ENCODE measurements around the gene POLR1B. TPM values are rescaled to one million over a fixed set of nuclear protein-coding genes. Genes with fewer than 3 reads are reported as not detected.

Gene POLR1B, protein sequence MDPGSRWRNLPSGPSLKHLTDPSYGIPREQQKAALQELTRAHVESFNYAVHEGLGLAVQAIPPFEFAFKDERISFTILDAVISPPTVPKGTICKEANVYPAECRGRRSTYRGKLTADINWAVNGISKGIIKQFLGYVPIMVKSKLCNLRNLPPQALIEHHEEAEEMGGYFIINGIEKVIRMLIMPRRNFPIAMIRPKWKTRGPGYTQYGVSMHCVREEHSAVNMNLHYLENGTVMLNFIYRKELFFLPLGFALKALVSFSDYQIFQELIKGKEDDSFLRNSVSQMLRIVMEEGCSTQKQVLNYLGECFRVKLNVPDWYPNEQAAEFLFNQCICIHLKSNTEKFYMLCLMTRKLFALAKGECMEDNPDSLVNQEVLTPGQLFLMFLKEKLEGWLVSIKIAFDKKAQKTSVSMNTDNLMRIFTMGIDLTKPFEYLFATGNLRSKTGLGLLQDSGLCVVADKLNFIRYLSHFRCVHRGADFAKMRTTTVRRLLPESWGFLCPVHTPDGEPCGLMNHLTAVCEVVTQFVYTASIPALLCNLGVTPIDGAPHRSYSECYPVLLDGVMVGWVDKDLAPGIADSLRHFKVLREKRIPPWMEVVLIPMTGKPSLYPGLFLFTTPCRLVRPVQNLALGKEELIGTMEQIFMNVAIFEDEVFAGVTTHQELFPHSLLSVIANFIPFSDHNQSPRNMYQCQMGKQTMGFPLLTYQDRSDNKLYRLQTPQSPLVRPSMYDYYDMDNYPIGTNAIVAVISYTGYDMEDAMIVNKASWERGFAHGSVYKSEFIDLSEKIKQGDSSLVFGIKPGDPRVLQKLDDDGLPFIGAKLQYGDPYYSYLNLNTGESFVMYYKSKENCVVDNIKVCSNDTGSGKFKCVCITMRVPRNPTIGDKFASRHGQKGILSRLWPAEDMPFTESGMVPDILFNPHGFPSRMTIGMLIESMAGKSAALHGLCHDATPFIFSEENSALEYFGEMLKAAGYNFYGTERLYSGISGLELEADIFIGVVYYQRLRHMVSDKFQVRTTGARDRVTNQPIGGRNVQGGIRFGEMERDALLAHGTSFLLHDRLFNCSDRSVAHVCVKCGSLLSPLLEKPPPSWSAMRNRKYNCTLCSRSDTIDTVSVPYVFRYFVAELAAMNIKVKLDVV
- 20.6 and 22.1 TPM in 2 replicates for total RNA-seq

DNA sequence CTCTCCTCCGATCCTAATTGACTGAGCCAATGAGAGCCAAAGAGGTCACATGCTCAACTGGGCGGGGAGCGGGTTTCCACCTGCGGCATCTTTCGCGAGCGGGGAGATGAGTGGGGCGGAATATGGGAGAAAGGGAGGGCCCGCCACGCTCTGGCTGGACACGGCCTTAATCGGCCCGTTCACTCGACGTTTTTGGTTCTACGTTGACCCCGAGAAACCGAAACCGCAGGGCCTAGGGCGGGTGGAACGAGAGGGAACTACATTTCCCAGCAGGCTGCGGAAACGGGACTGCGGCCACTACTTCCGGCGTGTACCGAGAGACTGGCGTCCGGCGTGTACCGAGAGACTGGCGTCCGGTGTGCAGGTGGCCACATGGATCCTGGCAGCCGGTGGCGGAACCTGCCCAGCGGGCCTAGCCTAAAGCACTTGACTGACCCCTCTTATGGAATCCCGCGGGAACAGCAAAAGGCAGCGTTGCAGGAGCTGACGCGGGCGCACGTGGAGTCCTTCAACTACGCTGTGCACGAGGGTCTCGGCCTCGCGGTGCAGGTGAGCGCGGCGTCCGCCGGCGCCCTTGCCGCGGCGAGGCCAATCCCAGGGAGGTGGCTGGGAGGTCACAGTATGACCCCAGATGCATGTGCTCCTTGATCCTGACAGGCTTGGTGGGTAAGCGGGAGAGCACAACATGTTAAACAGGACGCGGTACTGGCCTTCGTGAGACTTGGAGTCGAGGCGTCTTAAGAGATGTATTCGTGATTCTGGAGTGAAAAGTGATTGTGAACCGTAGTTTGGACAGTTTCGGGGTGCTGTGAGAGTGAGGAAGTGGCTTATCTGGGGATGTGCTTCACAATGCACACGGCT, at the start of gene POLR1B:
TSS of gene POLR1B (plus strand) at position 343 of the 861 bp plus-strand sequence. CDS start at position 373, 30 bp downstream.

DNA sequence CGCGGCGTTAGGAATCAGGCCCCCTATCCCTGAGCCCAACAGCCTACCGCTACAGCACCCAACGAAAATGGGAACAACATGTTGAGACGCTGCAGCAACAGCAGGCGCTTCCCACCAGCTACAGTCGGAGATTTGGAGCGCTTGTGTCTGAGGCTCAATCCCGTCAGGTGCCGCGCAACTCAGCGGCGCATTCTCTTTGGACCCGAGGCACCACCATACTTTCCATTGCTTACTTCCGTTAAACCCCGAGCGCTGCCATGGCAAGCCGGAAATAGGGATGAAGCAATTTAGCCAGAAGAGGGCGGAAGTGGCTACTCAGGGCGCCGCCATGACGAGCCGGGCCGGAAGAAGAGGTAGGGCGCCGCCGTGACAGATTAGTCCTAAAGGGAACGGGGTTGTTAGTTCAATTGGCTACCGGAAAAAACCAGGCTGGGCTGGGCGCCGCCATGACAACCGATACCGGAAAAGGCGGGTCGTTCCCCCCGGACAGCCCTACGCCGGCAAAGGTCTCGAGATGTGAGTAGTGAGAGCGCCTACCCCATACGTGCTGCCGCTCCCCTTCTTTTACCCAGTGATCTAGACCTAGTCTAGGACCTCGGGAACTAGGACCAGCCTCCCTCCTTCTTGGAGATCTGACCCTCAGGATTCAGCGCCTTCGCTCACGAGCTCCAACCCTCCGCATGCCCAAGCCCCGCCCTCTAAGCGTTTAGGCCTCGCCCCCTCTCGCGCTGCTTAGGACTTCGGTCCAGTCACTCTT, 42.0 kb downstream of the POLR1B start, which contains the start of gene CHCHD5:
TSS of gene CHCHD5 (plus strand) at position 476 of the 757 bp plus-strand sequence. CDS start at position 515, 39 bp downstream.

Other genes with a start within 250 kb of the POLR1B start
- gene RGPD8, start 108.8 kb upstream of the POLR1B start, total RNA-seq: 10.2 and 21.5 TPM in 2 replicates
- gene TTL, start 60.3 kb upstream of the POLR1B start, total RNA-seq: 43.1 and 46.1 TPM in 2 replicates
- 6.8 and 7.1 TPM in 2 replicates for gene CHCHD5, start 42.1 kb downstream of the POLR1B start, total RNA-seq
- 69.8 and 85.7 TPM in 2 replicates for gene SLC20A1, start 103.5 kb downstream of the POLR1B start, total RNA-seq
- gene NT5DC4, start 178.6 kb downstream of the POLR1B start, total RNA-seq: not detected in 2 replicates
- 3.0 and 6.8 TPM in 2 replicates for gene CKAP2L, start 222.1 kb downstream of the POLR1B start, total RNA-seq
- 0.75 and 1.8 TPM in 2 replicates for gene IL1A, start 242.0 kb downstream of the POLR1B start, total RNA-seq

All from endothelial cell of coronary artery (primary cell).